ENCODE data around the gene SLC43A1. TPM values are rescaled to one million over a fixed set of nuclear protein-coding genes. Genes with fewer than 3 reads are reported as not detected.

SLC43A1 gene
- total RNA-seq: 24.6 and 27.4 TPM in 2 replicates

DNA sequence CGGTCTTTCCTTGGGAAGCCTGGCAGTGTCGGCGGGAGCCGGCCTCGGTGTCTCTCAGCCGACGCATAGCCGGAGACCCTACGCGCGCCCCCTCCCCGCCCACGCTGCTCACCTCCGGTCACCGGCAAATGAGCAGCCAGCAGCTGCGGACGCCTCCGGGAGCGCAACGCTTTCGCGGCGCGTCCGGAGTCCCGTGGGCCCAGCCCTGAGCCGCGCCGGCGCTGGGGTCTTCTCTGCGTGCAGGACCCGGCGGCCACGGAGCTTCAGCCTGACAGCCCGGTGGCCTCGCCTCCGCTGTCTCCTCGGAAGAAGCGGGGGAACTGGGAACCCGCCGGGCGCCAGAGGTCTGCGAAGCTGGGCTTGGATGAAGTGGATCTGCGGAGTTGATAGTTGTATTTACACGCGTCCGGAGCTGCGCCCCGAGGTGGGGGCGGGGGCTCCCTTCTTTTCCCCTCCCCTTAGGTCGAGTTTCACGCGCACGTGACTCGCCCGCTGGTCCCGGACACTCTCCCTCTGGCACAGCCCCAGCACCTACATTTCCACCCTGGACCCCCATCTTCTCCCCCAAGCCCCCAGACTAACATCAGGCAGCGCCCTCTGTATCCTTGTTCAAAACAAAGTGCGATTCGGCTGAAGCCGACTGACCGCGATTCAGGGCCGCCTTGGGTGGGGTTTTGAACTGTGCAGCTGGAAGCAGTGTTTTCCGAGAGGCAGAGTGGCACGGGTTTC lies at the start of gene SLC43A1:
SLC43A1 (minus strand) TSS at position 371 of the 729 bp plus-strand sequence. CDS start 1,591 bp downstream, outside the sequence.

DNA sequence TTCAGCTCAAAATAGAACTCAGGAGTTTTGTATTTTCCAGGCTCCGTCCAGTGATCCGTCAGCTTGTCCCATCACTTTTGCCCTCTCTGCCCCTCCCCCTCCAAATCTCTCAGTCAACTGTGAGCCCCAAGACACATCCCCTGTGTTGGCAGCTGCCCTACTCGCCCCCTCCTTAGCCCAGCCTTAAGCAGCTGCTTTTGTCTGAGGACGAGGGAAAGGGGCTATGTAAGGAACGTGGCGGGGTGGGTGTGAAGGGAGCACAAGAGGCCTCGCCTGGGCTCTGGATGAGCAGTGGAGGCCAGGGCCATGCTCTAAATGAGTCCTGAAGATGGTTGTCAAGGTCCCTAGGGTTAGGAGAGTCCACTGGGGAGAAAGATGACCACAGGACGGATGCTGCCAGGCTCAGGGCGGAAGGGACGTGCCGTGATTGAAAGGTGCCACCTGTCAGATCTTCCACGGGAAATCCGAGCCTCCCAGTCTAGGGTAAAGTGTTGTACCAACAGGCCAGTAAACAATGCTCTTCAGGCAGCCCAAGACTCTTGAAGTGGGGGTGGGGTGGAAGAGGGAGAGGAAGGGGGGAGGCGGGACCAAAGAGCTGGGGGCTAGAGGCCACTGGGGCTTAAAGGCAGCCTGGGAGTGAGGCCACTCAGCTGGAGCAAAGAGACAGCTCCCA lies 21.6 kb upstream of the SLC43A1 start, which contains the start of gene SMTNL1:
SMTNL1 (plus strand) TSS at position 649 of the 673 bp plus-strand sequence. CDS start 5,048 bp downstream, outside the sequence.

DNA sequence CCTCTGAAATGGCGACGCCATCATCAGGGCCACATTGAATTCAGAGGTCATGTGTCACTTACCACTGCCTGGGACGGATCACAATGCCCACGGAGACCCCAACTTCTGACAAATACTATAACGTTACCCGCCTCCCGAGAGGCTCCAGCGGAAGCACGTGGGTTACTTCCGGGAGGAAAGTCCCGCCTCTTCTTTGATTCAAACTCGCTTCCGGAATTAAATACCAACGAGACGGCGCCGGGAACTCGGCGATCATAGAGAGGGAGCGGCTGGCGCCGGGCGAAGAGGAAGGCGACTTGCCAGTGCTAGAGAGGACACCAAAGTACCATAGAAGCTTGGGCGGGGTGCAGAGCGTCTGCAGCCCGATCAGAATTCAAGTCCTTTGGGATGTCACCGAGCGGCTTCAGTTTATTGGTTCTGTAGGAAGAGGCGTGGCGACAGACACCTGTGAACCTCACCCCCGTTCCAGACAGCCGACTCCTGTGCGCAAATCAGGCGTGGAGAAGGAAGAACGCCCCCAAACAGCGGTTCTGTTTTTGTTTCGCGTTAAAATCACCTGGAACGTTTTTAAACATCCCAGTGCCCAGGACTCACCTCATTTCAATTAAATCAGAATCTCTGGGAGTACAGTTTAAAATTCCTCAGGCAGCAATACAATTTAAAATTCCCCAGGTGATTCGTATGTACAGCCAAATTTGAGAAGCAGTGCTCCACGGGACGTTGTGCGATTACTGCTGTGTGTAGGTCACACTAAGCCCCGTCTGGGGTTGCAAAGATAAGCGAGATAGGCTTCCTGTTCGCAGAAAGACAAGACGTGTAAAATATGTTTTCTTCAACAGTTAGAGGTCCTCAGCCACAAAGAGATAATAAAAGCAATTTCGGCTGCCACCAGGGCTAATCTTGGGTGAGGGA lies 15.3 kb upstream of the SLC43A1 start, which contains the start of gene TIMM10:
TIMM10 (minus strand) TSS at position 159 of the 912 bp plus-strand sequence. CDS start 565 bp downstream, outside the sequence.

DNA sequence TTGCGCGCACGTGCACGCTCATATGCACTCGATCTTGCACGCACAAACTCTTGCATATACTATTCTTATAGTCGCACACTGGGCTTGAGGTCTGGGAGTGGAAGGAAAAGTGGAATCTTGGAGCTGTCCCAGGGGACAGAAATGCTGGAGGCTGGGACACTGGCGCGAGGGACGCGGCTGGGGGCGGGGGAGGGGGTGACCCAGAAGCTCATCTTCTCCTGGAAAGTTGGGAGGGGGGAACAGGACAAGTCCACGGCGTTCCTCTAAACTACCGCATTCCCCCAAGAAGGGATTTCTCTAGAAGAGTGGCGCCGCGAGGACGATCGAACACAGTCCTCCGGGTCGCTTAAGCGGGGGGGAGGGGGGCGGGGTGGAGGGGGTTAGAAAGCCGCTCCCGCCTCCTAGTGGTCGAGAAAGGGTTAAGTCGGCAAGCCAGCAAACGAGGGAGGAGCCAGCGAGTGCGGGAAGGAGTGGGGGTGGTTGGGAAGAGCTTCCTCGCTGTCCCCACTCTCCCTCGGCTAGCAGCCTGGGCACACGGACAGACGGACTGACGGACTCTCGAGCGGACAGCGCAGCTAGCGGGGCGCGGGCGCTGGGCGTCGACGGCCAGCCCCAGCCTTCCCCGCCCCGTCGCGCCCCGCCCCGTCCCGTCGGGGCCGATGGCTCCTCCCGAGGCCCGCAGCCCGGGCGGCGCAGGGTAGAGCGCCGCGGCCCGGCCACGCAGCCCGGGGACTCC lies 55.3 kb downstream of the SLC43A1 start, which contains the start of gene RTN4RL2:
RTN4RL2 (plus strand) TSS at position 507 of the 736 bp plus-strand sequence. CDS start 338 bp downstream, outside the sequence.

Small RNAs within 50 kb of the gene (small RNA-seq; reads per million reads assigned to genes)
- gene RN7SL605P (not detected), gene RNA5SP341 (not detected)

Other genes starting within 250 kb of the SLC43A1 start
- gene TNKS1BP1, start 190.8 kb downstream of the SLC43A1 start, total RNA-seq: 72.5 and 73.9 TPM in 2 replicates
- 82.7 and 106 TPM in 2 replicates for gene SSRP1, start 179.8 kb downstream of the SLC43A1 start, total RNA-seq
- gene P2RX3, start 177.3 kb downstream of the SLC43A1 start, total RNA-seq: not detected in 2 replicates
- gene PRG3, start 134.6 kb downstream of the SLC43A1 start, total RNA-seq: not detected in 2 replicates
- not detected in 2 replicates for gene PRG2, start 125.1 kb downstream of the SLC43A1 start, total RNA-seq
- gene SLC43A3, start 88.6 kb downstream of the SLC43A1 start, total RNA-seq: 172 and 210 TPM in 2 replicates
- gene RTN4RL2, start 55.2 kb downstream of the SLC43A1 start, total RNA-seq: 0.39 and 1.5 TPM in 2 replicates
- gene TIMM10, start 15.1 kb upstream of the SLC43A1 start, total RNA-seq: 30.9 and 33.4 TPM in 2 replicates
- gene SMTNL1, start 21.9 kb upstream of the SLC43A1 start, total RNA-seq: not detected in 2 replicates
- gene UBE2L6, start 52.0 kb upstream of the SLC43A1 start, total RNA-seq: 53.0 and 104 TPM in 2 replicates
- 6.5 and 48.9 TPM in 2 replicates for gene SERPING1, start 82.0 kb upstream of the SLC43A1 start, total RNA-seq
- 0.39 and 0.73 TPM in 2 replicates for gene YPEL4, start 134.2 kb upstream of the SLC43A1 start, total RNA-seq
- gene CLP1, start 142.1 kb upstream of the SLC43A1 start, total RNA-seq: 17.6 and 20.9 TPM in 2 replicates
- gene ZDHHC5, start 152.4 kb upstream of the SLC43A1 start, total RNA-seq: 38.2 and 56.1 TPM in 2 replicates
- 13.6 and 14.5 TPM in 2 replicates for gene MED19, start 196.5 kb upstream of the SLC43A1 start, total RNA-seq
- gene TMX2, start 196.9 kb upstream of the SLC43A1 start, total RNA-seq: 67.2 and 80.3 TPM in 2 replicates
- 49.5 and 65.0 TPM in 2 replicates for gene SELENOH, start 225.8 kb upstream of the SLC43A1 start, total RNA-seq
- not detected in 2 replicates for gene BTBD18, start 236.1 kb upstream of the SLC43A1 start, total RNA-seq
- 81.6 and 98.1 TPM in 2 replicates for gene CTNND1, start 246.1 kb upstream of the SLC43A1 start, total RNA-seq